GM23248 (cell line): ENCODE measurements around the gene KPNA6. TPM values are rescaled to one million over a fixed set of nuclear protein-coding genes. Genes with fewer than 3 reads are reported as not detected.
A peak's percentile ranks its signal among the peaks of the same experiment; 100 is the strongest.

ENCODE experiments used
- DNase-seq: peaks from one replicate; pipeline ENCODE4 v3.0.0-alpha.2; 2015
- H2AFZ ChIP-seq: fragments of 200-600 bp; sonication (generic); 2 replicates; pipeline ENCODE4 v1.6.1; 2016; ENCODE audit warnings: antibody characterized with exemption
- H3F3A ChIP-seq: fragments of 200-600 bp; sonication (generic); 2 replicates; pipeline ENCODE4 v1.6.1; 2016; ENCODE audit warnings: mild to moderate bottlenecking, antibody characterized with exemption, mixed run types; ENCODE audit not compliant: insufficient read depth
- H3K27ac ChIP-seq: fragments of 200-600 bp; sonication (generic); 2 replicates; pipeline ENCODE4 v1.5.1; 2016; ENCODE audit warnings: mild to moderate bottlenecking
- H3K27me3 ChIP-seq: fragments of 200-600 bp; sonication (generic); replicated peaks from 2 replicates; pipeline ENCODE4 v1.6.1; 2016; ENCODE audit warnings: mild to moderate bottlenecking; ENCODE audit not compliant: insufficient read depth
- H3K36me3 ChIP-seq: fragments of 200-600 bp; sonication (generic); 2 replicates; pipeline ENCODE4 v1.6.1; 2016; ENCODE audit warnings: low read depth, mild to moderate bottlenecking
- H3K4me1 ChIP-seq: fragments of 200-600 bp; sonication (generic); 2 replicates; pipeline ENCODE4 v1.6.1; 2016; ENCODE audit warnings: mild to moderate bottlenecking; ENCODE audit not compliant: insufficient read depth
- H3K4me2 ChIP-seq: fragments of 200-600 bp; sonication (generic); one replicate; pipeline ENCODE4 v1.6.1; 2016; ENCODE audit warnings: mild to moderate bottlenecking; ENCODE audit not compliant: unreplicated experiment
- H3K4me3 ChIP-seq: fragments of 200-600 bp; sonication (generic); 2 replicates; pipeline ENCODE4 v1.5.1; 2016; ENCODE audit warnings: mild to moderate bottlenecking
- H3K79me2 ChIP-seq: fragments of 200-600 bp; sonication (generic); 2 replicates; pipeline ENCODE4 v1.6.1; 2016; ENCODE audit warnings: mild to moderate bottlenecking; ENCODE audit not compliant: insufficient read depth
- H3K9ac ChIP-seq: fragments of 200-600 bp; sonication (generic); 2 replicates; pipeline ENCODE4 v1.6.1; 2016; ENCODE audit warnings: mild to moderate bottlenecking
- H3K9me2 ChIP-seq: fragments of 200-600 bp; sonication (generic); 2 replicates; pipeline ENCODE4 v1.6.1; 2016; ENCODE audit warnings: mixed run types, mild to moderate bottlenecking, moderate library complexity; ENCODE audit not compliant: insufficient read depth
- H3K9me3 ChIP-seq: fragments of 200-600 bp; sonication (generic); one replicate; pipeline ENCODE4 v1.6.1; 2017; ENCODE audit warnings: low read depth
- H4K20me1 ChIP-seq: fragments of 200-600 bp; sonication (generic); 2 replicates; pipeline ENCODE4 v1.6.0; 2016; ENCODE audit not compliant: insufficient read depth
- EZH2 ChIP-seq: fragments of 200-600 bp; sonication (generic); IDR thresholded peaks from 2 replicates; pipeline ENCODE4 v1.6.1; 2018; ENCODE audit warnings: antibody characterized with exemption, mild to moderate bottlenecking; ENCODE audit not compliant: insufficient read depth, poor library complexity, severe bottlenecking
- EZH2phosphoT487 ChIP-seq: fragments of 200-600 bp; sonication (generic); IDR thresholded peaks from 2 replicates; pipeline ENCODE4 v1.6.1; 2018; ENCODE audit warnings: antibody characterized with exemption, moderate library complexity, mild to moderate bottlenecking, low read depth; ENCODE audit not compliant: insufficient read depth
- WGBS, 2 experiments: methylation state at CpG; one replicate each; pipeline ENCODE4 v1.1.6; 2015 to 2017; ENCODE audit warnings: low lambda C conversion rate in 2 of 2, low coverage in 1 of 2; ENCODE audit errors: missing lambda C conversion rate in 2 of 2; 5-methylcytosine and 5-hydroxymethylcytosine counted together
- in situ Hi-C: fragments of 300-500 bp; cut with MboI; formaldehyde crosslinking; loops from 2 replicates; pipeline ENCODE4 v1.15.0; 2020
- polyA plus RNA-seq: library from polyadenylated mRNA; unstranded; fragments of >200 nt; fragmentation: Nextera tagmentation; extraction: Ambion mirVana; gene quantifications from 2 replicates; pipeline ENCODE4 v1.2.1, GENCODE V29; 2016
- total RNA-seq: library from RNA; depleted of rRNA; stranded (reverse); fragments of >200 nt; shearing (Covaris generic); gene quantifications from 2 replicates; pipeline ENCODE4 v1.2.3, GENCODE V29; 2014

KPNA6 gene
- total and polyA plus RNA-seq, 2 experiments from 2014 or later = 38.3 to 56.0 TPM

- H3K4me1 ChIP-seq = peaks cover 9% of the 10 kb centered on the region; the same call in 1 of the 2 replicates
- 0 out of 2 replicates have a peak, but pooled peaks cover 5% of the 10 kb centered on the region for H3F3A ChIP-seq
- H3K27ac ChIP-seq = peak within 1 kb of the TSS; percentile 18; the same call in 1 of the 2 replicates
- H3K4me3 ChIP-seq = peak within 1 kb of the TSS; percentile 79
- no peaks in the 10 kb centered on the region for H3K36me3 ChIP-seq
- in situ Hi-C loops = no loop called here
- 2% methylated on average over 73 to 77 of the region's 77 CpGs for WGBS, 2 experiments
- peak within 1 kb of the TSS; percentile 88 for H3K9ac ChIP-seq
- H3K79me2 ChIP-seq = no peaks in the 10 kb centered on the region
- no peaks in the 10 kb centered on the region for H3K9me3 ChIP-seq
- H4K20me1 ChIP-seq = no peaks in the 10 kb centered on the region
- peak within 1 kb of the TSS; percentile 91 for H3K4me2 ChIP-seq
- no peaks in the 10 kb centered on the region for H3K27me3 ChIP-seq
- H3K9me2 ChIP-seq = no peaks in the 10 kb centered on the region
- no peak for TF ChIP-seq EZH2
- TF ChIP-seq EZH2phosphoT487 = no peak
- DNase-seq = peak; percentile 96
- peak within 1 kb of the TSS; percentile 79 for H2AFZ ChIP-seq
These were observed 97.8 kb downstream of the KPNA6 start, which contains the start of gene IQCC for GRCh38 chr1:32205401-32206370. Gene IQCC (plus strand): TSS chr1:32205671. CDS start chr1:32205682, 11 bp downstream.

DNA sequence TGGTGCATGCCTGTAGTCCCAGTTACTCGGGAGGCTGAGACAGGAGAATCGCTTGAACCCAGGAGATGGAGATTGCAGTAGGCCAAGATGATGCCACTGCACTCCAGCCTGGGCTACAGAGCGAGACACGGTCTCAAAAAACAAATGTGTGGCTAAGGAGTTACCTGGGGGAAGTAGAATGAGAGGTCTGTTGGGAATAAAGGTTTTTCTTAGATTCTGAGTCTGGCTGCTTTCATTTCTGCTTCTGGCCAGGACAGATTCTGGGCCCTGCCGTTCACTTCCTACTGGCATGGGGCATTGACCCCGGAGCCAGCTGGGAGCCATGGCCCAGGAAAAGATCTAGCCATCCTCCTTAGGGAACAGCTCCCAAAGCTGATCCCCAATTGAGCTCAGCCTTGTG is 100.6 kb downstream of the KPNA6 start:
- no peak for DNase-seq
- no peak overlapping the region for H3K27ac ChIP-seq
- no peaks in the 10 kb centered on the region for H3K9me2 ChIP-seq
- no peaks in the 10 kb centered on the region for H3K27me3 ChIP-seq
- H3K4me2 ChIP-seq = no peak overlapping the region
- H2AFZ ChIP-seq = no peak overlapping the region
- in situ Hi-C loops = no loop called here
- H3K9ac ChIP-seq = no peak overlapping the region
- H3K4me3 ChIP-seq = no peak overlapping the region
- 0 out of 2 replicates have a peak, but pooled peaks cover 5% of the 10 kb centered on the region for H3F3A ChIP-seq
- H3K79me2 ChIP-seq = no peaks in the 10 kb centered on the region
- no peaks in the 10 kb centered on the region for H4K20me1 ChIP-seq
- no peaks in the 10 kb centered on the region for H3K9me3 ChIP-seq
- WGBS, 2 experiments = 78 to 84% methylated on average over 6 of the region's 6 CpGs
- no peaks in the 10 kb centered on the region for H3K36me3 ChIP-seq
- no peaks in the 10 kb centered on the region for H3K4me1 ChIP-seq
- no peak for TF ChIP-seq EZH2
- TF ChIP-seq EZH2phosphoT487 = no peak

DNA sequence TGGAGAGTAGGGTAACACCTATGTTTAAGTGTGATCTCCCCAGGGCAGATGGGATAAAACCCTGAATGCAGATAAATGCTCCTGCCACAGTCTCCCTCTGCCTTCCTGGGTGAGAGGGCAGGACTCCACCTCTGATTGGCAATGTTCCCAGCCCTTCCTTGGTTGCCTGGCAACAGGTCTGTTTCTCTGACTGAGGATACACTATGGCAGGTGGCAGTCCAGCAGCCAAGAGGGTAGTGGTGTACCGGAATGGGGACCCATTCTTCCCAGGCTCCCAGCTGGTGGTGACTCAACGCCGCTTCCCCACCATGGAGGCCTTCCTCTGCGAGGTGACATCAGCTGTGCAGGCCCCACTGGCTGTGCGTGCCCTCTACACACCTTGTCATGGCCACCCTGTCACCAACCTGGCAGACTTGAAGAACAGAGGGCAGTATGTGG is 101.1 kb downstream of the KPNA6 start, which contains the start of gene DCDC2B:
DCDC2B (plus strand) TSS at position 199 of the 438 bp plus-strand sequence; CDS start at position 204, 5 bp downstream.
- Histone ChIP-seq H3K27ac (no peak within 1 kb of the TSS), H3K79me2 (no peaks in the 10 kb centered on the region), H3K4me3 (no peak within 1 kb of the TSS), H3K9ac (no peak within 1 kb of the TSS), H3K9me2 (no peaks in the 10 kb centered on the region), H3F3A (0 out of 2 replicates have a peak, but pooled peaks cover 5% of the 10 kb centered on the region), H2AFZ (no peak within 1 kb of the TSS), H4K20me1 (no peaks in the 10 kb centered on the region), H3K36me3 (no peaks in the 10 kb centered on the region), H3K9me3 (no peaks in the 10 kb centered on the region), H3K4me2 (no peak within 1 kb of the TSS), H3K27me3 (no peaks in the 10 kb centered on the region), H3K4me1 (no peaks in the 10 kb centered on the region)
- in situ Hi-C loops = no loop called here
- WGBS, 2 experiments = 69 to 74% methylated on average over 5 of the region's 5 CpGs
- peak; percentile 29 for DNase-seq
- TF ChIP-seq EZH2 = no peak

DNA sequence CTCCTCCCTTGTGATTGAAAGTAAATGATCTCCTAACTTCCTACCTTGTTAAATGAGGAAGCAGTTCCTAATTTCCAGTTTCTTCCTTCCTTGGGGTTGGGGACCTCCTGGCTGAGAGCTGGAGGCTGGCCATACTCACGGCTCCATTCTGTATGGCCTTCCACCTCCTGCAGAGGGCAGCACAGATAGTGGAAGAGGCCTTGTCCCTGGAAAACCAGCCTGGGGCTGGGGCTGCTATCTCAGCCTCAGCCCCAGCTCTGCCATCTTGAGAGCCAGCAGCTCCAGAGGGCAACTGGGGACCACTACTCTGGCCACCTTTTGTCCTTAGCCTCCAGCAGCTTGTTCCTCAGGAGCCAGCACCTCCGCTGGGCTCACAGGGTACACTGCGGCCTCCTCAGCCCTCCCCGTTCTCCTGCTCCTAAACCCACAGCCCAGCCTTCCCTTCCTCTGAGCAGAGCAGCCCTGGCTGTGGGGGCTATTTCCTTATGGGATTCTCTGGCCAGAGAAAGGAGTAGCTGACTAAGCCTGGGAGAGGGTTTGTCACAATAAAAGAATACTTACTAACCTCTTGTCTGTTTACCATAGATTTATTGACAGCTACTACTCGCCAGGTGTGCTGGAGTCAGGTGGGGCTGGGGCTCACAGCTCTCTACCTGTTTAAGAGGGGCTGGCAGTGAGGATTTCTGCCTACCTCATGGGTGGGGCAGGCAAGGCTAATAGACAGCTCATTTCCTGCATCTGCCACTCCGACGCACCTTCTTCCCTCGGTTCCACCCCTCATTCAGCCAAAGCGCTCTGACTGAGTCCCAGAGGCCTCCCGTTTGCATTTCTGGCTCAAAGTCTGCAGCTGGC is 108.0 kb downstream of the KPNA6 start:
- Histone ChIP-seq H3K27ac (no peak overlapping the region), H4K20me1 (no peaks in the 10 kb centered on the region)

More for the DNA sequence above, 108.0 kb downstream of the KPNA6 start:
- TF ChIP-seq EZH2phosphoT487 = no peak
- TF ChIP-seq EZH2 = no peak
- DNase-seq = peak; percentile 85
- Histone ChIP-seq H3K4me3 (no peak overlapping the region), H2AFZ (no peak overlapping the region), H3K27me3 (no peaks in the 10 kb centered on the region), H3K4me2 (no peak overlapping the region), H3F3A (no peaks in the 10 kb centered on the region), H3K9me2 (no peaks in the 10 kb centered on the region), H3K79me2 (peaks cover 19% of the 10 kb centered on the region), H3K9me3 (no peaks in the 10 kb centered on the region), H3K9ac (no peak overlapping the region), H3K4me1 (peaks cover 9% of the 10 kb centered on the region), H3K36me3 (peaks cover 5% of the 10 kb centered on the region; the same call in 1 of the 2 replicates)
- 85% methylated on average over 10 of the region's 10 CpGs for WGBS, 2 experiments
- in situ Hi-C loops = no loop called here
